IMR-90 (cell line): ENCODE measurements around the gene RASAL1. TPM values are rescaled to one million over a fixed set of nuclear protein-coding genes. Genes with fewer than 3 reads are reported as not detected.

ENCODE experiments used
- ATAC-seq: fragments of 200-7000 bp; cut with Tn5 transposase; 2 replicates; pipeline ENCODE4 v1.9.1; 2020; ENCODE audit warnings: low read depth, mild to moderate bottlenecking, moderate library complexity
- BruUV-seq: library from RNA; stranded (reverse); fragments of 400-500 nt; replicated peaks from 2 replicates; lab custom pipeline; 2021; lab: Mats Ljungman, UMichigan
- CTCF ChIA-PET: fragments of 300-600 bp; formaldehyde crosslinking; extraction: SDS; loops from one replicate; lab custom pipeline; 2021; ENCODE audit warnings: antibody characterized with exemption; lab: Yijun Ruan, JAX
- POLR2A ChIA-PET: fragments of 300-600 bp; sonication (Branson Sonifier 250); formaldehyde crosslinking; loops from one replicate; lab custom pipeline; 2022; ENCODE audit warnings: antibody characterized with exemption; ENCODE audit not compliant: unreplicated experiment; lab: Charles Lee
- DNase-seq: peaks from one replicate; pipeline ENCODE4 v3.0.0; 2013
- H2AFZ ChIP-seq: replicated peaks from 2 replicates; pipeline ENCODE3; 2013; ENCODE audit warnings: low read length, mild to moderate bottlenecking; ENCODE audit not compliant: poor library complexity
- H2AK5ac ChIP-seq: 2 replicates; pipeline ENCODE4 v1.6.1; 2013; ENCODE audit warnings: low read depth, low read length, inconsistent platforms
- H2AK9ac ChIP-seq: replicated peaks from 2 replicates; pipeline ENCODE3; 2013; ENCODE audit warnings: mild to moderate bottlenecking, low read depth, low read length, moderate library complexity; ENCODE audit not compliant: poor library complexity
- H2BK120ac ChIP-seq: 2 replicates; pipeline ENCODE4 v1.6.1; 2013; ENCODE audit warnings: low read depth, low read length, inconsistent platforms
- H2BK15ac ChIP-seq: 3 replicates; pipeline ENCODE4 v1.6.1; 2013; ENCODE audit warnings: low read depth, low read length, inconsistent platforms
- H2BK20ac ChIP-seq: 2 replicates; pipeline ENCODE4 v1.6.1; 2013; ENCODE audit warnings: low read depth, mild to moderate bottlenecking, inconsistent platforms, low read length, moderate library complexity
- H2BK5ac ChIP-seq: 2 replicates; pipeline ENCODE4 v1.6.1; 2013; ENCODE audit warnings: mild to moderate bottlenecking, low read depth, low read length, inconsistent platforms; ENCODE audit not compliant: poor library complexity, severe bottlenecking
- H3K14ac ChIP-seq: replicated peaks from 2 replicates; pipeline ENCODE4 v1.6.1; 2013; ENCODE audit warnings: low read depth, low read length, inconsistent platforms
- H3K18ac ChIP-seq: 2 replicates; pipeline ENCODE4 v1.6.1; 2013; ENCODE audit warnings: low read depth, low read length, control low read depth
- H3K23ac ChIP-seq: 2 replicates; pipeline ENCODE4 v1.6.1; 2013; ENCODE audit warnings: low read depth, low read length, inconsistent platforms
- H3K27ac ChIP-seq: 2 replicates; pipeline ENCODE4 v1.5.1; 2013; ENCODE audit warnings: mild to moderate bottlenecking, control low read depth, low read length; ENCODE audit not compliant: insufficient read depth
- H3K27me3 ChIP-seq: 2 replicates; pipeline ENCODE4 v1.6.1; 2013; ENCODE audit warnings: low read length; ENCODE audit not compliant: control insufficient read depth, insufficient read depth
- H3K36me3 ChIP-seq: 2 replicates; pipeline ENCODE4 v1.6.1; 2013; ENCODE audit warnings: low read length, mixed read lengths; ENCODE audit not compliant: control insufficient read depth, insufficient read depth
- H3K4ac ChIP-seq: 2 replicates; pipeline ENCODE4 v1.6.1; 2013; ENCODE audit warnings: low read depth, low read length, inconsistent platforms
- H3K4me1 ChIP-seq: 2 replicates; pipeline ENCODE4 v1.6.1; 2013; ENCODE audit warnings: low read length, mixed read lengths; ENCODE audit not compliant: control insufficient read depth, insufficient read depth
- H3K4me2 ChIP-seq: 2 replicates; pipeline ENCODE4 v1.6.1; 2013; ENCODE audit warnings: low read depth, mild to moderate bottlenecking, control low read depth, low read length, moderate library complexity
- H3K4me3 ChIP-seq: 2 replicates; pipeline ENCODE4 v1.5.1; 2013; ENCODE audit warnings: low read depth, mild to moderate bottlenecking, control low read depth, low read length, moderate library complexity; ENCODE audit not compliant: insufficient read depth
- H3K56ac ChIP-seq: 2 replicates; pipeline ENCODE4 v1.6.1; 2013; ENCODE audit warnings: low read length, inconsistent platforms; ENCODE audit not compliant: insufficient read depth; ENCODE audit errors: extremely low read depth
- H3K79me1 ChIP-seq, 2 experiments: 2 replicates each; pipeline ENCODE4 v1.6.1; 2013; ENCODE audit warnings: low read length in 2 of 2, inconsistent platforms in 1 of 2, low read depth in 1 of 2
- H3K9ac ChIP-seq: 2 replicates; pipeline ENCODE4 v1.6.1; 2013; ENCODE audit warnings: low read depth, low read length, control low read depth
- H3K9me1 ChIP-seq: 2 replicates; pipeline ENCODE4 v1.6.1; 2013; ENCODE audit warnings: low read length, inconsistent platforms; ENCODE audit not compliant: insufficient read depth
- H3K9me3 ChIP-seq: 2 replicates; pipeline ENCODE4 v1.6.1; 2013; ENCODE audit warnings: low read length; ENCODE audit not compliant: control insufficient read depth, insufficient read depth
- H4K20me1 ChIP-seq: 2 replicates; pipeline ENCODE4 v1.6.1; 2013; ENCODE audit warnings: low read length, inconsistent platforms; ENCODE audit not compliant: insufficient read depth
- H4K5ac ChIP-seq: 2 replicates; pipeline ENCODE4 v1.6.1; 2013; ENCODE audit warnings: mild to moderate bottlenecking, low read depth, low read length, control low read depth
- H4K8ac ChIP-seq, 2 experiments: 2 replicates each; pipeline ENCODE4 v1.6.1; 2013; ENCODE audit warnings: low read depth in 2 of 2, low read length in 2 of 2, control low read depth in 1 of 2, inconsistent platforms in 1 of 2
- H4K91ac ChIP-seq: 2 replicates; pipeline ENCODE4 v1.6.1; 2013; ENCODE audit warnings: low read depth, low read length, inconsistent platforms; ENCODE audit not compliant: insufficient read depth
- CTCF ChIP-seq: conservative IDR thresholded peaks from 2 replicates; pipeline ENCODE4 v1.5.1; 2012; ENCODE audit warnings: mild to moderate bottlenecking, low read depth, low read length, improper control_type of control experiment
- ELK1 ChIP-seq: fragments of 150-350 bp; IDR thresholded peaks from 2 replicates; pipeline ENCODE4 v1.6.1; 2016; ENCODE audit warnings: low read depth, mild to moderate bottlenecking, low read length, moderate library complexity, borderline replicate concordance
- FOS ChIP-seq: fragments of 150-350 bp; IDR thresholded peaks from 2 replicates; pipeline ENCODE4 v1.6.1; 2016; ENCODE audit warnings: low read depth, low read length
- MAFK ChIP-seq: IDR thresholded peaks from 2 replicates; pipeline ENCODE4 v1.6.1; 2012; ENCODE audit warnings: low read depth, low read length, improper control_type of control experiment
- MXI1 ChIP-seq: IDR thresholded peaks from 2 replicates; pipeline ENCODE4 v1.6.1; 2012; ENCODE audit warnings: low read depth, mild to moderate bottlenecking, low read length, moderate library complexity, borderline replicate concordance
- POLR2A ChIP-seq: IDR thresholded peaks from 2 replicates; pipeline ENCODE4 v1.6.1; 2012; ENCODE audit warnings: mild to moderate bottlenecking, low read depth, low read length
- RCOR1 ChIP-seq: IDR thresholded peaks from 2 replicates; pipeline ENCODE4 v1.6.1; 2012; ENCODE audit warnings: mild to moderate bottlenecking, low read length, improper control_type of control experiment; ENCODE audit not compliant: insufficient replicate concordance
- RFX5 ChIP-seq: IDR thresholded peaks from 2 replicates; pipeline ENCODE4 v1.8.0; 2012; ENCODE audit warnings: low read depth, mild to moderate bottlenecking, low read length, moderate library complexity
- SMC3 ChIP-seq: fragments of 150-350 bp; IDR thresholded peaks from 2 replicates; pipeline ENCODE4 v1.6.1; 2016; ENCODE audit warnings: low read depth, mild to moderate bottlenecking, antibody characterized with exemption, low read length, moderate library complexity
- USF2 ChIP-seq: fragments of 150-350 bp; IDR thresholded peaks from 2 replicates; pipeline ENCODE4 v1.6.1; 2017; ENCODE audit warnings: mild to moderate bottlenecking, antibody characterized with exemption, low read length, low read depth
- WGBS, 2 experiments: methylation state at CpG; one replicate each; pipeline versions ENCODE4 v1.1.5 to v1.1.7; 2013; ENCODE audit warnings: missing lambda C conversion rate in 2 of 2; ENCODE audit not compliant: insufficient read length in 1 of 2; ENCODE audit errors: extremely low coverage in 2 of 2; 5-methylcytosine and 5-hydroxymethylcytosine counted together
- dilution Hi-C: fragments of 300-500 bp; cut with HindIII; formaldehyde crosslinking; loops from one replicate; pipeline ENCODE4 v1.14.3; 2018; ENCODE audit warnings: low sequenced_read_pairs; ENCODE audit not compliant: unreplicated experiment
- in situ Hi-C: fragments of 300-500 bp; cut with MboI; formaldehyde crosslinking; loops from 3 replicates; pipeline ENCODE4 v1.14.3; 2019; ENCODE audit warnings: low sequenced_read_pairs, inconsistent platforms, mixed read lengths
- intact Hi-C: fragments of 100-400 bp; cut with micrococcal nuclease; formaldehyde crosslinking; loops from 2 replicates; pipeline ENCODE4 v1.10.0; 2022
- polyA plus RNA-seq, 3 experiments: library from polyadenylated mRNA; depleted of rRNA; stranded (reverse); fragments of >200 nt; gene quantifications; 2 replicates each; pipeline ENCODE4 v1.2.3, GENCODE V29; 2012; ENCODE audit warnings: low replicate concordance in 1 of 3
- total RNA-seq: library from RNA; depleted of rRNA; stranded (reverse); fragments of >200 nt; gene quantifications from 2 replicates; pipeline ENCODE4 v1.2.3, GENCODE V29; 2012

Gene RASAL1
- total and polyA plus RNA-seq, 2 of the 4 experiments (the other 2 are of a cell fraction) = not detected

GRCh38 chr12:113102811-113103210, 32.8 kb downstream of the RASAL1 start:
- Histone ChIP-seq H4K5ac (no peak overlapping the region), H3K4me3 (no peak overlapping the region)

More at GRCh38 chr12:113102811-113103210, 32.8 kb downstream of the RASAL1 start:
- no peaks in the 10 kb centered on the region for H3K4me1 ChIP-seq
- no peaks in the 10 kb centered on the region for H3K36me3 ChIP-seq
- no peak overlapping the region for H4K8ac ChIP-seq
- no TSS peak for BruUV-seq
- ATAC-seq (no peak), DNase-seq (no peak)
- TF ChIP-seq RCOR1 = no peak
- no peak for TF ChIP-seq RFX5
- TF ChIP-seq POLR2A = no peak
- TF ChIP-seq FOS = no peak
- no peak for TF ChIP-seq USF2
- no peak for TF ChIP-seq MXI1
- TF ChIP-seq ELK1 = no peak
- TF ChIP-seq SMC3 = no peak
- no peak for TF ChIP-seq MAFK
- no peak for TF ChIP-seq CTCF
- dilution Hi-C loops (no loop called here), intact Hi-C loops (no loop called here), in situ Hi-C loops (no loop called here)
- H3K27me3 ChIP-seq = peaks cover 5% of the 10 kb centered on the region; the same call in 1 of the 2 replicates
- H2BK20ac ChIP-seq = no peak overlapping the region
- no peak overlapping the region for H2BK15ac ChIP-seq
- H3K18ac ChIP-seq = no peak overlapping the region
- no peaks in the 10 kb centered on the region for H3K79me1 ChIP-seq
- no peaks in the 10 kb centered on the region for H4K20me1 ChIP-seq
- no peaks in the 10 kb centered on the region for H3K9me3 ChIP-seq
- H2BK5ac ChIP-seq = no peak overlapping the region
- CTCF ChIA-PET = no interaction called here
- H3K23ac ChIP-seq = no peak overlapping the region
- 77% methylated on average over 2 of the region's 5 CpGs; no CpG with 5 or more reads in 1 of the 2 experiments for WGBS, 2 experiments
- no peak overlapping the region for H2BK120ac ChIP-seq
- no peak overlapping the region for H3K14ac ChIP-seq
- no peak overlapping the region for H3K4me2 ChIP-seq
- H2AK9ac ChIP-seq = no peak overlapping the region
- H4K91ac ChIP-seq = no peak overlapping the region
- H3K27ac ChIP-seq = no peak overlapping the region
- no peaks in the 10 kb centered on the region for H3K9me1 ChIP-seq
- H3K4ac ChIP-seq = no peak overlapping the region
- H2AFZ ChIP-seq = no peak overlapping the region
- no peak overlapping the region for H3K56ac ChIP-seq
- no peak overlapping the region for H3K9ac ChIP-seq
- POLR2A ChIA-PET = no interaction called here
- no peak overlapping the region for H2AK5ac ChIP-seq
